ENCODE results near the gene BTBD6. TPM values are rescaled to one million over a fixed set of nuclear protein-coding genes. Genes with fewer than 3 reads are reported as not detected.

BTBD6 gene
- total and polyA plus RNA-seq, 2 donors (not counting 3 experiments of a cell fraction or from before 2014, with no cell fraction given) = 63.1 to 65.0 TPM

- no peak overlapping the region for H3K9ac ChIP-seq (replicated peaks; ENCODE audit: extremely low read depth, insufficient read depth, low read length)
- ChIA-PET CTCF (interaction anchor here (1.1 to 1.9 kb wide), 3 partner anchors 26 to 144 kb away, joined by 3 to 13 read pairs (median 5); partner anchors contain the start of gene BTBD6), POLR2A (no interaction called here)
- no peaks in the 10 kb centered on the region for H3K4me1 ChIP-seq (ENCODE audit: control insufficient read depth, extremely low read depth, insufficient read depth, low read length)
- no peak for TF ChIP-seq EZH2 (IDR thresholded peaks at IDR 0.05; ENCODE audit: borderline replicate concordance, low read depth, low read length, severe bottlenecking)
- no peak for TF ChIP-seq CTCF (IDR thresholded peaks at IDR 0.05; ENCODE audit: extremely low read depth in 1 of 2, insufficient read depth in 1 of 2, low read depth in 1 of 2, low read length in 2 of 2)
- no peak for TF ChIP-seq GATA2 (IDR thresholded peaks at IDR 0.05; ENCODE audit: insufficient read depth, insufficient read length, low read depth, low read length)
- no peak for TF ChIP-seq JUN (IDR thresholded peaks at IDR 0.05; ENCODE audit: borderline replicate concordance, insufficient read depth, insufficient read length, low read depth)
- TF ChIP-seq MAX (IDR thresholded peaks at IDR 0.05; ENCODE audit: insufficient read depth, insufficient read length) = no peak
- no peak for TF ChIP-seq POLR2A (IDR thresholded peaks at IDR 0.05; ENCODE audit: low read depth, low read length)
- no peak for TF ChIP-seq FOS (IDR thresholded peaks at IDR 0.05; ENCODE audit: borderline replicate concordance, insufficient read depth, low read length)
- no peak for TF ChIP-seq POLR2AphosphoS5 (IDR thresholded peaks at IDR 0.05; ENCODE audit: insufficient read depth, low read depth, low read length)
- TF ChIP-seq MYC (IDR thresholded peaks at IDR 0.05; ENCODE audit: low read depth, low read length) = no peak
- FAIRE-seq (no peak), DNase-seq (ENCODE audit: low read depth, low spot score) (no peak)
- no peak overlapping the region for H2AFZ ChIP-seq (ENCODE audit: low read depth, low read length)
- intact Hi-C loops (cut with micrococcal nuclease) (loop anchor here (10.0 kb wide), 1 partner anchor 47 kb away; no protein-coding TSS in a partner anchor), dilution Hi-C loops (cut with MboI; ENCODE audit: extremely low pct_ligation_motif_present, low sequenced_read_pairs) (no loop called here)
- H3K9me1 ChIP-seq (replicated peaks; ENCODE audit: control insufficient read depth, extremely low read depth, insufficient read depth, low read length) = no peaks in the 10 kb centered on the region
- peaks cover 0 to 8% of the 10 kb centered on the region in 2 experiments for H3K36me3 ChIP-seq (ENCODE audit: control insufficient read depth in 2 of 2, extremely low read depth in 1 of 2, insufficient read depth in 2 of 2, low read length in 2 of 2)
- H3K4me3 ChIP-seq (replicated peaks in 1 of 3; ENCODE audit: insufficient read depth in 1 of 3, low read depth in 1 of 3, low read length in 3 of 3) = no peak overlapping the region
- H3K27ac ChIP-seq (ENCODE audit: insufficient read depth, low read depth, low read length) = no peak overlapping the region
- no peaks in the 10 kb centered on the region for H3K79me2 ChIP-seq (ENCODE audit: control insufficient read depth, insufficient read depth, low read length)
- H4K20me1 ChIP-seq (replicated peaks; ENCODE audit: control insufficient read depth, extremely low read depth, insufficient read depth, low read length) = no peaks in the 10 kb centered on the region
- no TSS peak for BruUV-seq (replicated peaks)
- H3K4me2 ChIP-seq (ENCODE audit: insufficient read depth, low read length) = no peak overlapping the region
- no peaks in the 10 kb centered on the region for H3K27me3 ChIP-seq (ENCODE audit: control insufficient read depth in 2 of 2, insufficient read depth in 2 of 2, low read length in 2 of 2)
- no peaks in the 10 kb centered on the region for H3K9me3 ChIP-seq (replicated peaks; ENCODE audit: control insufficient read depth, insufficient read depth, low read length)
Measured at GRCh38 chr14:105207996-105208737, 40.2 kb upstream of the BTBD6 start.
